ENCODE results near the gene NF1.

GRCh38 chr17:31321966-31322365 is 227.2 kb downstream of the NF1 start:
- TF ChIP-seq CTCF (IDR thresholded peaks at IDR 0.05), result no peak
- no peak for TF ChIP-seq POLR2A (IDR thresholded peaks at IDR 0.05)
